ENCODE results near the gene SIK2.
A peak's percentile ranks its signal among the peaks of the same experiment; 100 is the strongest.

Gene SIK2

GRCh38 chr11:111765320-111765983, 163.2 kb downstream of the SIK2 start:
- DNase-seq, result peak; percentile 78

GRCh38 chr11:111765984-111766833, 164.0 kb downstream of the SIK2 start, which contains the start of gene PPP2R1B:
Gene PPP2R1B (minus strand): TSS chr11:111766389. CDS start chr11:111766361, 28 bp downstream.
- peak; percentile 92 for DNase-seq

- no peak for DNase-seq
These were observed 164.5 kb downstream of the SIK2 start for GRCh38 chr11:111766834-111767142.

GRCh38 chr11:111770581-111771134, 168.4 kb downstream of the SIK2 start:
- no peak for DNase-seq

GRCh38 chr11:111771205-111771604, 169.0 kb downstream of the SIK2 start:
- DNase-seq, result peak; percentile 19

GRCh38 chr11:111772535-111772934, 170.3 kb downstream of the SIK2 start:
- DNase-seq, result no peak

- DNase-seq, result no peak
These were observed 172.9 kb downstream of the SIK2 start for GRCh38 chr11:111774955-111775710.

- peak; percentile 42 for DNase-seq
These were observed 174.3 kb downstream of the SIK2 start for GRCh38 chr11:111776398-111777093.

- peak; percentile 87 for DNase-seq
These were observed 175.1 kb downstream of the SIK2 start for GRCh38 chr11:111777094-111778046.

GRCh38 chr11:111778047-111778558, 175.9 kb downstream of the SIK2 start:
- DNase-seq, result no peak

GRCh38 chr11:111779118-111779517, 176.9 kb downstream of the SIK2 start:
- DNase-seq, result no peak

Measured in OCI-M1 (cell line).